Adrenal gland (tissue), 12 donors: ENCODE results near the gene MAST4. TPM values are rescaled to one million over a fixed set of nuclear protein-coding genes. Genes with fewer than 3 reads are reported as not detected.

Source experiments
- DNase-seq, 7 donors: peaks; one replicate each; pipeline ENCODE4 v3.0.0-alpha.2; 2019 to 2020
- H3K27ac ChIP-seq, 5 donors: fragments of 200-600 bp; sonication (generic) in 4 of 5; 1 replicate in 3 of 5; 2 replicates in 2 of 5; pipeline versions ENCODE4 v1.5.1 to v1.8.0; 2016 to 2020; ENCODE audit warnings: mild to moderate bottlenecking in 1 of 5
- H3K27me3 ChIP-seq: fragments of 200-600 bp; 2 replicates; pipeline ENCODE4 v1.8.0; 2021
- H3K36me3 ChIP-seq, 2 donors: fragments of 200-600 bp; replicated peaks in 1 of 2; 1 replicate in 1 of 2; 2 replicates in 1 of 2; pipeline versions ENCODE4 v1.5.1 to v1.8.0; 2018 to 2022
- H3K4me1 ChIP-seq, 2 donors: fragments of 200-600 bp; replicated peaks in 1 of 2; 1 replicate in 1 of 2; 2 replicates in 1 of 2; pipeline versions ENCODE4 v1.5.1 to v1.8.0; 2018 to 2021
- H3K4me3 ChIP-seq, 4 donors: fragments of 200-600 bp; sonication (generic) in 3 of 4; one replicate each; pipeline ENCODE4 v1.5.1; 2016 to 2018
- H3K9me3 ChIP-seq, 3 donors: fragments of 200-600 bp; sonication (generic) in 1 of 3; replicated peaks in 1 of 3; 1 replicate in 2 of 3; 2 replicates in 1 of 3; pipeline versions ENCODE4 v1.5.1 to v1.8.0; 2016 to 2021
- POLR2A ChIP-seq, 2 donors: fragments of 450-650 bp; IDR thresholded peaks; one replicate each; pipeline ENCODE4 v1.6.1; 2017; ENCODE audit warnings: antibody characterized with exemption in 2 of 2, mild to moderate bottlenecking in 2 of 2, moderate library complexity in 1 of 2
- WGBS, 4 donors: extraction: QIAGEN DNeasy Blood & Tissue Kit in 2 of 4; methylation state at CpG; one replicate each; pipeline versions ENCODE4 v1.1.5 to v1.1.7; 2013 to 2017; 5-methylcytosine and 5-hydroxymethylcytosine counted together
- intact Hi-C, 2 donors: fragments of 100-400 bp; cut with DNase I; formaldehyde crosslinking; loops; one replicate each; pipeline versions ENCODE4 v1.14.1 to v1.15.0; 2022 to 2023
- polyA plus RNA-seq, 3 donors: library from polyadenylated mRNA; stranded (reverse); fragments of 200-250 nt in 2 of 3; fragments of 350-450 nt in 1 of 3; fragmentation: Illumina TruSeq in 1 of 3; extraction: RNeasy Lipid Tissue Mini Kit (QIAGEN cat#74804) in 1 of 3; gene quantifications; one replicate each; pipeline ENCODE4 v1.2.3, GENCODE V29; 2013 to 2014
- total RNA-seq, 9 donors: library from RNA; depleted of rRNA in 4 of 9; stranded (reverse); fragments of >200 nt in 4 of 9; fragments of 120-200 nt in 1 of 9; fragmentation: NEBNext Ultra II Directional in 1 of 9; extraction: Animal tissue kit (Norgen Biotek cat#: 25700) in 1 of 9; gene quantifications; one replicate each; pipeline versions ENCODE4 v1.1.0 to v1.2.4, GENCODE V29; 2013 to 2023
- TF ChIP-seq, protein P1 (sequence below), 6 experiments: fragments of 450-650 bp in 4 of 6; fragments of 200-600 bp in 2 of 6; sonication (generic) in 1 of 6; IDR thresholded peaks; 1 replicate in 5 of 6; 2 replicates in 1 of 6; pipeline versions ENCODE4 v1.5.1 to v1.8.0; 2016 to 2021; ENCODE audit warnings: antibody characterized with exemption in 6 of 6, mild to moderate bottlenecking in 2 of 6, moderate library complexity in 1 of 6
- donor health status: healthy with polysubstance abuse.
- donor health status: Bipolar disorder and iron deficiency.
- donor health status: DM: yes; HTN: yes; CAD: no.
- donor health status: DM: no; HTN: no; CAD: no.
- donor health status: DM: no; HTN: no; CAD: no.
- donor health status: DM: yes; HTN: yes; CAD: no.

Gene MAST4
- total and polyA plus RNA-seq, 12 donors = 12.3 to 95.0 (median 42.8) TPM

DNA sequence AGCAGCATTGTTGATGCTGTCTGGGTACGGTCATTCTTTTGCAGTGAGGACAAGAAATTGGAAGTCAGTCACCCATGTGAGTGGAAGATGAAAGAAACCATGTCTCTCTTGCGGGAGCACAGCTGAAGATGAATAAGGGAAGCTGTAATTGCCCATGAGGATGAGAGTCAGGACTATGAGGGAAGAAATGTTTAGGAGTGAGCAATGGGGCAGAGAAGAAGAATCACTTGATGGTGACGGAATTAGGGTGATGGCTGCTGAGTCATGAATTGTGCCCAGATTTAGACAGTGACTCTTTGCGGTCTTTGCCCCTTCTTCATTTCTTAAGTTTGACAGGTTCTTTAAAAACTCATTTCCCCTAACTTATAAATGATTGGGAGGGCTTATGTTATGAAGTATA, 183.3 kb downstream of the MAST4 start:
- TF ChIP-seq, protein P1, sequence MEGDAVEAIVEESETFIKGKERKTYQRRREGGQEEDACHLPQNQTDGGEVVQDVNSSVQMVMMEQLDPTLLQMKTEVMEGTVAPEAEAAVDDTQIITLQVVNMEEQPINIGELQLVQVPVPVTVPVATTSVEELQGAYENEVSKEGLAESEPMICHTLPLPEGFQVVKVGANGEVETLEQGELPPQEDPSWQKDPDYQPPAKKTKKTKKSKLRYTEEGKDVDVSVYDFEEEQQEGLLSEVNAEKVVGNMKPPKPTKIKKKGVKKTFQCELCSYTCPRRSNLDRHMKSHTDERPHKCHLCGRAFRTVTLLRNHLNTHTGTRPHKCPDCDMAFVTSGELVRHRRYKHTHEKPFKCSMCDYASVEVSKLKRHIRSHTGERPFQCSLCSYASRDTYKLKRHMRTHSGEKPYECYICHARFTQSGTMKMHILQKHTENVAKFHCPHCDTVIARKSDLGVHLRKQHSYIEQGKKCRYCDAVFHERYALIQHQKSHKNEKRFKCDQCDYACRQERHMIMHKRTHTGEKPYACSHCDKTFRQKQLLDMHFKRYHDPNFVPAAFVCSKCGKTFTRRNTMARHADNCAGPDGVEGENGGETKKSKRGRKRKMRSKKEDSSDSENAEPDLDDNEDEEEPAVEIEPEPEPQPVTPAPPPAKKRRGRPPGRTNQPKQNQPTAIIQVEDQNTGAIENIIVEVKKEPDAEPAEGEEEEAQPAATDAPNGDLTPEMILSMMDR (IDR thresholded peaks at IDR 0.05) = no peak
- no peak for TF ChIP-seq POLR2A (IDR thresholded peaks at IDR 0.05)
- no peak for DNase-seq
- no peaks in the 10 kb centered on the region for H3K9me3 ChIP-seq
- no peaks in the 10 kb centered on the region for H3K4me1 ChIP-seq
- H3K27ac ChIP-seq = no peak overlapping the region
- no peaks in the 10 kb centered on the region for H3K36me3 ChIP-seq
- H3K27me3 ChIP-seq = no peaks in the 10 kb centered on the region
- WGBS, 4 donors = 89 to 96% (median 95%) methylated on average over 4 of the region's 4 CpGs
- intact Hi-C loops = no loop called here
- H3K4me3 ChIP-seq = no peak overlapping the region

DNA sequence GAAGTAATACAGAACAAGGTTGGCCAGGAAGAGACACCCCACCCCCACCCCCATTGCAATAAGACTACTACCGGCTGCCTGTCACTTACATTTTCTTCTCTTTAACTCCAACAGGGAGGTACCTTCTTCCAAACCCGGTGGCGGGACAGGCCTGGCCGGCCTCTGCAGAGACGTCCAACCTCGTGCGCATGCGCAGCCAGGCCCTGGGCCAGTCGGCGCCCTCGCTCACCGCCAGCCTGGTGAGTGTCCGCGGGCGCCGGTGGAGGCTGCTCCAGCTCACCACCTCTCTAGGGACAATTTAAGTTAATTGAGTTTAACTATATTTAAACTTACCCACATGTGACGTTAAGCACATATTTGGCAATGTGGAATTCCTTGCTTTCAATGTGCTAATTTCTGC, 192.4 kb downstream of the MAST4 start:
- 87 to 96% (median 89%) methylated on average over 11 to 17 of the region's 17 CpGs for WGBS, 4 donors
- H3K4me3 ChIP-seq = no peak overlapping the region
- no peaks in the 10 kb centered on the region for H3K36me3 ChIP-seq
- H3K27me3 ChIP-seq = no peaks in the 10 kb centered on the region
- H3K27ac ChIP-seq = no peak overlapping the region
- H3K9me3 ChIP-seq = no peaks in the 10 kb centered on the region
- no peaks in the 10 kb centered on the region for H3K4me1 ChIP-seq
- TF ChIP-seq, protein P1 (IDR thresholded peaks at IDR 0.05) = no peak
- no peak for TF ChIP-seq POLR2A (IDR thresholded peaks at IDR 0.05)
- intact Hi-C loops = no loop called here
- DNase-seq = no peak

DNA sequence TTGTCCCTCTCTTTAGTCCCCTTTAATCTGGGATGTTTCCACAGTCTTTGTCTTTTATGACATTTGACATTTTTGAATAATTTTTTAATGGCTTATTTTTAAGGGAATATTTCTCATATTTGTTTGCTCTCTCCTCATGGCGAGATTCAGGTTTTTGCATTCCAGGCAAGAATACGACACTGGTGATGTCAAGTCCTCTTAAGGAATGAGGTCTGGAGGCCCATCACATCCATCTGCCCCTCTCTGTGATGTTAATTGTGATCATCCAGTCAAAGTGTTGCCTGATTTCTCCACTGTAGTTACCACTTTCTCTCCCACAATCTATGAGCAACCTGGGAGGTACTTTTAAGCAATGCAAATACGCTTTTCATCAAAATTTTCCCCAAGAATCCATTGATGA, 193.2 kb downstream of the MAST4 start:
- no peaks in the 10 kb centered on the region for H3K27me3 ChIP-seq
- no peaks in the 10 kb centered on the region for H3K9me3 ChIP-seq
- no peak for TF ChIP-seq POLR2A (IDR thresholded peaks at IDR 0.05)
- TF ChIP-seq, protein P1 (IDR thresholded peaks at IDR 0.05) = no peak
- no peaks in the 10 kb centered on the region for H3K36me3 ChIP-seq
- intact Hi-C loops = no loop called here
- no peak overlapping the region for H3K4me3 ChIP-seq
- H3K4me1 ChIP-seq = no peaks in the 10 kb centered on the region
- DNase-seq = no peak
- WGBS, 4 donors = 92 to 99% (median 96%) methylated on average over 3 of the region's 3 CpGs
- H3K27ac ChIP-seq = no peak overlapping the region

DNA sequence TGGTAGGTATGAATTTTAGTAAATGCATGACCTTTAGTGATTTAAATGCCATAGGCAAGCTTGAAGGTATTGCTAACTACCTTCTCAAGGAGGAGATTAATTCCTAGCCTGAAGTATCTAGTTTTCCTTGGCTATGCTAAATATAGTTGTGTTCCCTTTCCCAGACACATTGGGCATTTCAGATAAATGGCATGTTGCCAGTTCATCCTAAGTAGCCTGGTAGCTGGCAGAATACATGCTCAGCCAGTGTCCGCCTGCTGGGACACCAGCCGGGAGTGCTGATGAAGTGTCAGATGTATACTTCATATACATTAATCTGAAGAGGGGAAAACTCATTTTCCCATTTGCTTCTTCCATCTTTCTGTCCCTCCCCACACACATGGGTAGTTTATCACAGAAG, 196.9 kb downstream of the MAST4 start:
- DNase-seq = no peak
- no peaks in the 10 kb centered on the region for H3K9me3 ChIP-seq
- TF ChIP-seq, protein P1 (IDR thresholded peaks at IDR 0.05) = no peak
- no peak for TF ChIP-seq POLR2A (IDR thresholded peaks at IDR 0.05)
- intact Hi-C loops = no loop called here
- no peak overlapping the region for H3K4me3 ChIP-seq
- no peaks in the 10 kb centered on the region for H3K27me3 ChIP-seq
- H3K4me1 ChIP-seq = no peaks in the 10 kb centered on the region
- 94 to 100% (median 95%) methylated on average over 2 of the region's 2 CpGs for WGBS, 4 donors
- no peak overlapping the region for H3K27ac ChIP-seq
- no peaks in the 10 kb centered on the region for H3K36me3 ChIP-seq
